Measurements from ENCODE around the gene RPS28. TPM values are rescaled to one million over a fixed set of nuclear protein-coding genes. Genes with fewer than 3 reads are reported as not detected.

RPS28 gene
- total and polyA plus RNA-seq, 10 donors, result 356 to 2,442 (median 1,570) TPM

GRCh38 chr19:8355631-8356402, 34.5 kb downstream of the RPS28 start:
- intact Hi-C loops (cut with DNase I; ENCODE audit: low total_unique reads), result loop anchor here (10.0 kb wide), 2 partner anchors 49 to 159 kb away; partner anchors contain the start of gene ZNF414
- peak overlapping the region in 3 of 8 donors; percentile 18 to 49 (median 35) for H3K27ac ChIP-seq
- no peak for TF ChIP-seq POLR2A (IDR thresholded peaks at IDR 0.05)
- peak in 1 of 3 donors; percentile 85 for TF ChIP-seq POLR2AphosphoS5 (IDR thresholded peaks at IDR 0.05)
- WGBS, 5 donors, result 57 to 72% (median 64%) methylated on average over 6 of the region's 6 CpGs
- DNase-seq, result no peak
- no peaks in the 10 kb centered on the region for H3K36me3 ChIP-seq
- peaks cover 0 to 7% (median 0%) of the 10 kb centered on the region in 8 donors for H3K9me3 ChIP-seq
- peaks cover 0 to 46% (median 26%) of the 10 kb centered on the region in 6 donors for H3K4me1 ChIP-seq
- H3K27me3 ChIP-seq (replicated peaks in 1 of 7), result peaks cover 0 to 36% (median 0%) of the 10 kb centered on the region in 7 donors
- H3K4me3 ChIP-seq, result no peak overlapping the region

DNA sequence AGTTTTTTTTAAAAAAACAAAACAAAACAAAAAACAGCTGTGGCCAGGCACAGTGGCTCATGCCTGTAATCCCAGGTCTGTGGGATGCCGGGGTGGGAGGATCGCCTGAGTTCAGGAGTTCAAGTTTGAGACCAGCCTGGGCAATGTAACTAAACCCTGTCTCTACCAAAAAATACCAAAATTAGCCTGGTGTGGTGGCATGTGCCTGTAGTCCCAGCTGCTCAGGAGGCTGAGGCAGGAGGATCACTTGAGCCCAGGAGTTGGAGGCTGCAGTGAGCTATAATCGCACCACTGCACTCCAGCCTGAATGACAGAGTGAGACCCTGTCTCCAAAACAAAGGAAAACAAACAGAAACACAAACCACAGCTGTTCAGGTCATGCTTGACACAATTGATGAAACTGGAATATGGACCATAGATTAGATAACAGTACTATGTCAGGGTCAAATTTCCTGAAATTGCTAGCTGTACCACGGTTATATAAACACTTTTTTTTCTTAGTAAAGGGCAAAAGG, 35.8 kb downstream of the RPS28 start:
- peaks cover 0 to 47% (median 28%) of the 10 kb centered on the region in 6 donors for H3K4me1 ChIP-seq
- WGBS, 5 donors, result 73 to 78% (median 77%) methylated on average over 4 of the region's 4 CpGs
- peaks cover 0 to 37% (median 0%) of the 10 kb centered on the region in 7 donors for H3K27me3 ChIP-seq (replicated peaks in 1 of 7)
- peaks cover 0 to 7% (median 0%) of the 10 kb centered on the region in 8 donors for H3K9me3 ChIP-seq
- intact Hi-C loops (cut with DNase I; ENCODE audit: low total_unique reads), result loop anchor here (10.0 kb wide), 2 partner anchors 48 to 158 kb away; partner anchors contain the start of gene ZNF414
- no peak overlapping the region for H3K4me3 ChIP-seq
- H3K36me3 ChIP-seq, result no peaks in the 10 kb centered on the region
- no peak for DNase-seq
- H3K27ac ChIP-seq, result no peak overlapping the region
- TF ChIP-seq POLR2A (IDR thresholded peaks at IDR 0.05), result no peak
- no peak for TF ChIP-seq CTCF (IDR thresholded peaks at IDR 0.05 in 8 of 11, conservative IDR thresholded peaks at IDR 0.05 in 3 of 11)
- no peak for TF ChIP-seq POLR2AphosphoS5 (IDR thresholded peaks at IDR 0.05)

- H3K36me3 ChIP-seq, result no peaks in the 10 kb centered on the region
- no peak overlapping the region for H3K27ac ChIP-seq
- intact Hi-C loops (cut with DNase I; ENCODE audit: low total_unique reads), result loop anchor here (10.0 kb wide), 2 partner anchors 46 to 156 kb away; partner anchors contain the start of gene ZNF414
- H3K27me3 ChIP-seq (replicated peaks in 1 of 7), result peaks cover 0 to 39% (median 5%) of the 10 kb centered on the region in 7 donors
- H3K4me1 ChIP-seq, result peaks cover 12 to 48% (median 37%) of the 10 kb centered on the region in 6 donors
- DNase-seq, result peak; percentile 10
- TF ChIP-seq POLR2AphosphoS5 (IDR thresholded peaks at IDR 0.05) (no peak), CTCF (IDR thresholded peaks at IDR 0.05 in 8 of 11, conservative IDR thresholded peaks at IDR 0.05 in 3 of 11) (no peak), POLR2A (IDR thresholded peaks at IDR 0.05) (no peak)
- H3K9me3 ChIP-seq, result peaks cover 0 to 7% (median 0%) of the 10 kb centered on the region in 8 donors
- WGBS, 5 donors, result 88 to 95% (median 92%) methylated on average over 6 of the region's 6 CpGs
- H3K4me3 ChIP-seq, result no peak overlapping the region
Measured at GRCh38 chr19:8358948-8359347, 37.7 kb downstream of the RPS28 start.

GRCh38 chr19:8360196-8360595, 38.9 kb downstream of the RPS28 start:
- no peaks in the 10 kb centered on the region for H3K36me3 ChIP-seq
- H3K4me3 ChIP-seq, result no peak overlapping the region
- peaks cover 0 to 7% (median 0%) of the 10 kb centered on the region in 8 donors for H3K9me3 ChIP-seq
- H3K4me1 ChIP-seq, result peaks cover 12 to 48% (median 37%) of the 10 kb centered on the region in 6 donors
- peak; percentile 41 for DNase-seq
- peaks cover 0 to 51% (median 18%) of the 10 kb centered on the region in 7 donors for H3K27me3 ChIP-seq (replicated peaks in 1 of 7)
- 83 to 92% (median 90%) methylated on average over 7 to 8 of the region's 8 CpGs for WGBS, 5 donors
- intact Hi-C loops (cut with DNase I; ENCODE audit: low total_unique reads), result no loop called here
- no peak for TF ChIP-seq POLR2AphosphoS5 (IDR thresholded peaks at IDR 0.05)
- TF ChIP-seq CTCF (IDR thresholded peaks at IDR 0.05 in 8 of 11, conservative IDR thresholded peaks at IDR 0.05 in 3 of 11), result no peak
- TF ChIP-seq POLR2A (IDR thresholded peaks at IDR 0.05), result no peak
- no peak overlapping the region for H3K27ac ChIP-seq

All from spleen (tissue), 11 donors.